DND-41 (cell line): ENCODE data around the gene RSBN1L.

Source experiments
- ATAC-seq: fragments of 200-7000 bp; cut with Tn5 transposase; 3 replicates; pipeline ENCODE4 v1.9.1; 2021; ENCODE audit warnings: low read depth; ENCODE audit not compliant: insufficient read depth
- DNase-seq: peaks from one replicate; pipeline ENCODE4 v3.0.0-alpha.2; 2020
- H2AFZ ChIP-seq: 2 replicates; pipeline ENCODE4 v1.6.0; 2012; ENCODE audit warnings: low read depth, low read length
- H3K27ac ChIP-seq: 2 replicates; pipeline ENCODE4 v1.5.1; 2012; ENCODE audit warnings: low read length, inconsistent platforms
- H3K27me3 ChIP-seq: fragments of 200-600 bp; sonication (generic); 2 replicates; pipeline ENCODE4 v1.6.0; 2012; ENCODE audit warnings: low read length, mild to moderate bottlenecking, inconsistent platforms; ENCODE audit not compliant: insufficient read depth, poor library complexity
- H3K36me3 ChIP-seq: 2 replicates; pipeline ENCODE4 v1.5.1; 2012; ENCODE audit warnings: low read length, inconsistent platforms; ENCODE audit not compliant: insufficient read depth
- H3K4me1 ChIP-seq: 2 replicates; pipeline ENCODE4 v1.5.1; 2012; ENCODE audit warnings: mild to moderate bottlenecking, low read length; ENCODE audit not compliant: insufficient read depth
- H3K4me2 ChIP-seq: 2 replicates; pipeline ENCODE4 v1.6.0; 2012; ENCODE audit warnings: mild to moderate bottlenecking, moderate library complexity, low read length, inconsistent platforms; ENCODE audit not compliant: insufficient read depth
- H3K4me3 ChIP-seq, 2 experiments: fragments of 200-600 bp in 1 of 2; shearing (Covaris generic) in 1 of 2; 2 replicates each; pipeline ENCODE4 v1.5.1; 2012 to 2016; ENCODE audit warnings: inconsistent platforms in 2 of 2, low read length in 2 of 2, mild to moderate bottlenecking in 2 of 2, low read depth in 1 of 2, moderate library complexity in 1 of 2
- H3K79me2 ChIP-seq: 2 replicates; pipeline ENCODE4 v1.6.0; 2012; ENCODE audit warnings: low read length, inconsistent platforms; ENCODE audit not compliant: insufficient read depth
- H3K9ac ChIP-seq: 2 replicates; pipeline ENCODE4 v1.6.0; 2012; ENCODE audit warnings: low read depth, mild to moderate bottlenecking, inconsistent platforms, low read length, moderate library complexity
- H3K9me3 ChIP-seq: 2 replicates; pipeline ENCODE4 v1.5.1; 2012; ENCODE audit warnings: low read length, moderate library complexity, mild to moderate bottlenecking, inconsistent platforms; ENCODE audit not compliant: insufficient read depth, severe bottlenecking
- H4K20me1 ChIP-seq: 2 replicates; pipeline ENCODE4 v1.6.0; 2012; ENCODE audit warnings: low read length; ENCODE audit not compliant: insufficient read depth
- CTCF ChIP-seq: IDR thresholded peaks from 2 replicates; pipeline ENCODE4 v1.5.1; 2012; ENCODE audit warnings: borderline replicate concordance, low read length, moderate library complexity, mild to moderate bottlenecking; ENCODE audit not compliant: poor library complexity, severe bottlenecking; ENCODE audit errors: extremely low read depth
- EZH2 ChIP-seq: IDR thresholded peaks from 3 replicates; pipeline ENCODE4 v1.6.1; 2012; ENCODE audit warnings: borderline replicate concordance, low read depth, mild to moderate bottlenecking, moderate library complexity, low read length, inconsistent platforms; ENCODE audit not compliant: severe bottlenecking

The RSBN1L gene

GRCh38 chr7:77796109-77796508 is 99.8 kb downstream of the RSBN1L start:
- Histone ChIP-seq H2AFZ (no peak overlapping the region), H3K9me3 (no peaks in the 10 kb centered on the region), H3K79me2 (peaks cover 72% of the 10 kb centered on the region), H3K9ac (0 out of 2 replicates have a peak overlapping the region, but pooled peaks have one; percentile 76), H3K27ac (no peak overlapping the region), H3K27me3 (no peaks in the 10 kb centered on the region), H3K4me3 (no peak overlapping the region), H3K4me2 (peak overlapping the region; percentile 72), H3K4me1 (peaks cover 43% of the 10 kb centered on the region), H3K36me3 (peaks cover 19% of the 10 kb centered on the region), H4K20me1 (peaks cover 24% of the 10 kb centered on the region; the same call in 1 of the 2 replicates)
- no peak for DNase-seq
- no peak for ATAC-seq
- TF ChIP-seq CTCF (no peak), EZH2 (no peak)

GRCh38 chr7:77796960-77797359 is 100.7 kb downstream of the RSBN1L start:
- peak overlapping the region; percentile 72 for H3K4me2 ChIP-seq
- H3K36me3 ChIP-seq, result peaks cover 19% of the 10 kb centered on the region
- peak overlapping the region; percentile 93; the same call in 1 of the 2 replicates for H3K27ac ChIP-seq
- no peaks in the 10 kb centered on the region for H3K27me3 ChIP-seq
- H4K20me1 ChIP-seq, result peaks cover 25% of the 10 kb centered on the region; the same call in 1 of the 2 replicates
- peaks cover 80% of the 10 kb centered on the region for H3K79me2 ChIP-seq
- TF ChIP-seq EZH2 (no peak), CTCF (no peak)
- ATAC-seq, result no peak
- peaks cover 51% of the 10 kb centered on the region for H3K4me1 ChIP-seq
- peak overlapping the region; percentile 76 for H3K9ac ChIP-seq
- H2AFZ ChIP-seq, result no peak overlapping the region
- no peaks in the 10 kb centered on the region for H3K9me3 ChIP-seq
- peak overlapping the region; percentile 53 to 73; a peak in 3 of 4 replicates for H3K4me3 ChIP-seq
- DNase-seq, result no peak

- no peak for TF ChIP-seq CTCF
- no peak for TF ChIP-seq EZH2
- peaks cover 89% of the 10 kb centered on the region for H3K79me2 ChIP-seq
- H3K9ac ChIP-seq, result peak overlapping the region; percentile 76
- peaks cover 32% of the 10 kb centered on the region; the same call in 1 of the 2 replicates for H4K20me1 ChIP-seq
- DNase-seq (no peak), ATAC-seq (peak; percentile 35)
- peak overlapping the region; percentile 93 for H3K27ac ChIP-seq
- H3K36me3 ChIP-seq, result peaks cover 19% of the 10 kb centered on the region
- H3K4me2 ChIP-seq, result peak overlapping the region; percentile 72
- H3K4me1 ChIP-seq, result peaks cover 60% of the 10 kb centered on the region
- peak overlapping the region; percentile 53 to 73 for H3K4me3 ChIP-seq
- H3K9me3 ChIP-seq, result no peaks in the 10 kb centered on the region
- no peaks in the 10 kb centered on the region for H3K27me3 ChIP-seq
- peak overlapping the region; percentile 84 for H2AFZ ChIP-seq
Measured at GRCh38 chr7:77797734-77798393, 101.6 kb downstream of the RSBN1L start.
